ENCODE data around the gene KATNBL1. TPM values are rescaled to one million over a fixed set of nuclear protein-coding genes. Genes with fewer than 3 reads are reported as not detected.

KATNBL1 gene
- total RNA-seq, 2 donors from 2014 or later = 41.6 to 51.3 TPM

GRCh38 chr15:34114739-34115138 is 95.2 kb downstream of the KATNBL1 start:
- H3K4me3 Mint-ChIP-seq = no peak overlapping the region
- ATAC-seq (replicated peaks) = no peak
- no peaks in the 10 kb centered on the region for H3K9me3 Mint-ChIP-seq
- H3K27me3 Mint-ChIP-seq = peaks cover 13% of the 10 kb centered on the region
- H3K27ac Mint-ChIP-seq = no peak overlapping the region
- no peaks in the 10 kb centered on the region for H3K4me1 Mint-ChIP-seq
- H3K36me3 Mint-ChIP-seq (ENCODE audit: low read depth) = no peaks in the 10 kb centered on the region

- Mint-ChIP-seq H3K27ac (no peak overlapping the region), H3K27me3 (peaks cover 13% of the 10 kb centered on the region), H3K4me3 (no peak overlapping the region), H3K36me3 (ENCODE audit: low read depth) (no peaks in the 10 kb centered on the region), H3K4me1 (no peaks in the 10 kb centered on the region), H3K9me3 (no peaks in the 10 kb centered on the region)
- ATAC-seq (replicated peaks) = no peak
These were observed 95.7 kb downstream of the KATNBL1 start for GRCh38 chr15:34114215-34114614.

- Mint-ChIP-seq H3K36me3 (ENCODE audit: low read depth) (no peaks in the 10 kb centered on the region), H3K4me1 (peaks cover under 1% of the 10 kb centered on the region), H3K9me3 (peaks cover under 1% of the 10 kb centered on the region), H3K27me3 (peaks cover 9% of the 10 kb centered on the region), H3K27ac (no peak overlapping the region), H3K4me3 (no peak overlapping the region)
- no peak for ATAC-seq (replicated peaks)
These were observed 98.4 kb downstream of the KATNBL1 start for GRCh38 chr15:34111488-34111887.

GRCh38 chr15:34109797-34110663 is 99.9 kb downstream of the KATNBL1 start:
- H3K9me3 Mint-ChIP-seq = peaks cover 4% of the 10 kb centered on the region
- H3K4me1 Mint-ChIP-seq = peaks cover 4% of the 10 kb centered on the region
- H3K27me3 Mint-ChIP-seq = peaks cover 9% of the 10 kb centered on the region
- no peak for ATAC-seq (replicated peaks)
- H3K27ac Mint-ChIP-seq = no peak overlapping the region
- H3K36me3 Mint-ChIP-seq (ENCODE audit: low read depth) = no peaks in the 10 kb centered on the region
- no peak overlapping the region for H3K4me3 Mint-ChIP-seq

GRCh38 chr15:34107315-34107714 is 102.6 kb downstream of the KATNBL1 start:
- peaks cover 4% of the 10 kb centered on the region for H3K9me3 Mint-ChIP-seq
- H3K4me3 Mint-ChIP-seq = no peak overlapping the region

GRCh38 chr15:34106423-34106822 is 103.5 kb downstream of the KATNBL1 start:
- ATAC-seq (replicated peaks) = no peak
- Mint-ChIP-seq H3K4me1 (peaks cover 4% of the 10 kb centered on the region), H3K4me3 (no peak overlapping the region), H3K27ac (no peak overlapping the region), H3K9me3 (peaks cover 4% of the 10 kb centered on the region), H3K36me3 (ENCODE audit: low read depth) (peaks cover 11% of the 10 kb centered on the region), H3K27me3 (no peaks in the 10 kb centered on the region)

More at GRCh38 chr15:34107315-34107714, 102.6 kb downstream of the KATNBL1 start:
- Mint-ChIP-seq H3K27ac (no peak overlapping the region), H3K27me3 (no peaks in the 10 kb centered on the region), H3K4me1 (peaks cover 4% of the 10 kb centered on the region), H3K36me3 (ENCODE audit: low read depth) (peaks cover 2% of the 10 kb centered on the region)
- no peak for ATAC-seq (replicated peaks)

- Mint-ChIP-seq H3K9me3 (peaks cover 4% of the 10 kb centered on the region), H3K4me1 (peaks cover 16% of the 10 kb centered on the region)
These were observed 107.5 kb downstream of the KATNBL1 start for GRCh38 chr15:34102175-34102925.

GRCh38 chr15:34101366-34102174 is 108.3 kb downstream of the KATNBL1 start, which contains the start of the genes EMC7 and PGBD4:
EMC7 (minus strand) TSS chr15:34101862; CDS start chr15:34101839, 23 bp downstream.
PGBD4 (plus strand) TSS chr15:34102083; CDS start chr15:34102532, 449 bp downstream.
- peak within 1 kb of the TSS; percentile 97 for H3K4me3 Mint-ChIP-seq
- H3K27me3 Mint-ChIP-seq = no peaks in the 10 kb centered on the region
- H3K36me3 Mint-ChIP-seq (ENCODE audit: low read depth) = peaks cover 30% of the 10 kb centered on the region
- ATAC-seq (replicated peaks) = peak; percentile 100
- H3K27ac Mint-ChIP-seq = peak within 1 kb of the TSS; percentile 94
- peaks cover 4% of the 10 kb centered on the region for H3K9me3 Mint-ChIP-seq
- peaks cover 18% of the 10 kb centered on the region for H3K4me1 Mint-ChIP-seq

More at GRCh38 chr15:34102175-34102925, 107.5 kb downstream of the KATNBL1 start:
- H3K36me3 Mint-ChIP-seq (ENCODE audit: low read depth) = peaks cover 27% of the 10 kb centered on the region
- no peak for ATAC-seq (replicated peaks)
- H3K27me3 Mint-ChIP-seq = no peaks in the 10 kb centered on the region
- H3K27ac Mint-ChIP-seq = peak overlapping the region; percentile 94
- H3K4me3 Mint-ChIP-seq = peak overlapping the region; percentile 97

GRCh38 chr15:34099914-34100313 is 110.0 kb downstream of the KATNBL1 start:
- Mint-ChIP-seq H3K4me1 (peaks cover 14% of the 10 kb centered on the region), H3K27ac (peak overlapping the region; percentile 29), H3K9me3 (no peaks in the 10 kb centered on the region), H3K27me3 (no peaks in the 10 kb centered on the region), H3K4me3 (peak overlapping the region; percentile 97), H3K36me3 (ENCODE audit: low read depth) (peaks cover 42% of the 10 kb centered on the region)
- ATAC-seq (replicated peaks) = no peak

Other genes starting within 250 kb of the KATNBL1 start
- not detected for gene CHRM5, start 241.6 kb downstream of the KATNBL1 start, total RNA-seq
- 10 to 100 TPM; 10.7 to 17.5 TPM for gene AVEN, start 170.9 kb downstream of the KATNBL1 start, total RNA-seq
- gene EMC7, start 108.2 kb downstream of the KATNBL1 start, total RNA-seq = 10 to 100 TPM; 33.2 to 66.2 TPM
- gene PGBD4, start 108.0 kb downstream of the KATNBL1 start, total RNA-seq = 1 to 10 TPM; 2.8 to 2.9 TPM
- gene EMC4, start 14.9 kb upstream of the KATNBL1 start, total RNA-seq = 100 to 1,000 TPM in 1 of 2 donors, 10 to 100 TPM in 1; 83.0 to 118 TPM
- gene SLC12A6, start 127.7 kb upstream of the KATNBL1 start, total RNA-seq = 10 to 100 TPM; 25.2 to 33.6 TPM
- 100 to 1,000 TPM; 150 to 210 TPM for gene NOP10, start 133.0 kb upstream of the KATNBL1 start, total RNA-seq
- gene NUTM1, start 133.2 kb upstream of the KATNBL1 start, total RNA-seq = not detected
- gene LPCAT4, start 157.1 kb upstream of the KATNBL1 start, total RNA-seq = 10 to 100 TPM; 73.8 to 95.0 TPM
- gene GOLGA8A, start 227.7 kb upstream of the KATNBL1 start, total RNA-seq = 100 to 1,000 TPM; 169 to 560 TPM